EH (cell line): ENCODE measurements around the gene GREM1.
A peak's percentile ranks its signal among the peaks of the same experiment; 100 is the strongest.

Experiments
- DNase-seq: peaks from one replicate; pipeline ENCODE4 v3.0.0-alpha.2; 2015; ENCODE audit warnings: low read depth

GREM1 gene

GRCh38 chr15:32730677-32731654 is 13.2 kb downstream of the GREM1 start:
- peak; percentile 68 for DNase-seq

DNA sequence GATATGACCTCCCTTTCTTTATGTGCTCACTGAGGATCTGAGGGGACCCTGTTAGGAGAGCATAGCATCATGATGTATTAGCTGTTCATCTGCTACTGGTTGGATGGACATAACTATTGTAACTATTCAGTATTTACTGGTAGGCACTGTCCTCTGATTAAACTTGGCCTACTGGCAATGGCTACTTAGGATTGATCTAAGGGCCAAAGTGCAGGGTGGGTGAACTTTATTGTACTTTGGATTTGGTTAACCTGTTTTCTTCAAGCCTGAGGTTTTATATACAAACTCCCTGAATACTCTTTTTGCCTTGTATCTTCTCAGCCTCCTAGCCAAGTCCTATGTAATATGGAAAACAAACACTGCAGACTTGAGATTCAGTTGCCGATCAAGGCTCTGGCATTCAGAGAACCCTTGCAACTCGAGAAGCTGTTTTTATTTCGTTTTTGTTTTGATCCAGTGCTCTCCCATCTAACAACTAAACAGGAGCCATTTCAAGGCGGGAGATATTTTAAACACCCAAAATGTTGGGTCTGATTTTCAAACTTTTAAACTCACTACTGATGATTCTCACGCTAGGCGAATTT is 14.9 kb downstream of the GREM1 start:
- peak; percentile 35 for DNase-seq

DNA sequence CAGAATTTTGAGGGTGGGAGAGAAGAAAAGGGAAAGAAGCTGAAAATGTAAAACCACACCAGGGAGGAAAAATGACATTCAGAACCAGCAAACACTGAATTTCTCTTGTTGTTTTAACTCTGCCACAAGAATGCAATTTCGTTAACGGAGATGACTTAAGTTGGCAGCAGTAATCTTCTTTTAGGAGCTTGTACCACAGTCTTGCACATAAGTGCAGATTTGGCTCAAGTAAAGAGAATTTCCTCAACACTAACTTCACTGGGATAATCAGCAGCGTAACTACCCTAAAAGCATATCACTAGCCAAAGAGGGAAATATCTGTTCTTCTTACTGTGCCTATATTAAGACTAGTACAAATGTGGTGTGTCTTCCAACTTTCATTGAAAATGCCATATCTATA is 15.5 kb downstream of the GREM1 start:
- peak; percentile 70 for DNase-seq

DNA sequence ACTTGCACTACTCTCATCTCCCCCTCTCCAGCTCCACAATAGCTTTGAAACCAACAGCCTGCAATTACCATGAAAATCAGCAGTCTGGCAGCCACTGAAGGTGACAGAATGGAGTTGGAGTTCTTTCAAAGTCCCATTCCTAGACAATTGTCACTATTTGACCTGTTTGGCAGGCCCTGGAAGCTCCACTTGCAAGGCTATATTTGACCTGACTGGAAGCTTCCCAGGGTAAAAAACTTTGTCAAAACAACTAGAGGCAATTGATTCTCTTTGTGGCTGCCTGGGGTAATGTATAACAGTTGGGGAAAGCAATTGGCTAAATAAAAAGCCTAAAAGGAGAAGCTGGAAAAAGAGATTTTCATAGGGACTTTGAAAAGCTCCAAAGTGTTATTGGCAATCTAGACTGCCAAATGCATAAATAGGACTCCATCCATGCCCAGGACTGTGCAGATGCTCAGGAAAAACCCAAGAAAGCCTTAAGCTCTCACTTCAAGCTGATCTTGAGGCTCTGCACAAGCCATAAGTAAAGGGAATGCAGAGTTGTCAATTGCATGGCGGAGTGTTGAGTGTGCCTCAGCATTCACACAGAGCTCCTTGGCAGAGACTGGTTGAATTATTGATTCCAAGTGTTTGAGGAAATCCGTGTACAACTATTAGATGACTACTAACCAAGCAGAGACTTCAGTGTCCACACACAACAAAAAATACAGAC is 18.3 kb downstream of the GREM1 start:
- peak; percentile 55 for DNase-seq

- DNase-seq = peak; percentile 65
Observed at GRCh38 chr15:32736701-32737061, 18.9 kb downstream of the GREM1 start.

DNA sequence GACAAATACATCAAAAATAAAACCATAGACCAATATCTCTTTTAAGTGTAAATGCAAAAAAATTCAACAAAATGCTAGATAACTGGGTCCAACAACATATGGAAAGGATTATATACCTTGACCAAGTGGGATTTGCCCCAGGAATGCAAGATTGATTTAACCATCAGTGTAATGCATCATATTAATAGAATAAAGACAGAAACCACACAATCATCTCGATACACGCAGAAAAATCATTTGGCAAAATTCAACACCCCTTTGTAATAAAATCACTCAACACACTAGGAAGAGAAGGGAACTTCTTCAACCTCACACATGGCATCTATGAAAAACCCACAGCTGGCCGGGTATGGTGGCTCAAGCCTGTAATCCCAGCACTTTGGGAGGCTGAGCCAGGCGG is 19.5 kb downstream of the GREM1 start:
- DNase-seq = peak; percentile 68

- DNase-seq = peak; percentile 67
Observed at GRCh38 chr15:32738666-32739065, 20.9 kb downstream of the GREM1 start.

DNA sequence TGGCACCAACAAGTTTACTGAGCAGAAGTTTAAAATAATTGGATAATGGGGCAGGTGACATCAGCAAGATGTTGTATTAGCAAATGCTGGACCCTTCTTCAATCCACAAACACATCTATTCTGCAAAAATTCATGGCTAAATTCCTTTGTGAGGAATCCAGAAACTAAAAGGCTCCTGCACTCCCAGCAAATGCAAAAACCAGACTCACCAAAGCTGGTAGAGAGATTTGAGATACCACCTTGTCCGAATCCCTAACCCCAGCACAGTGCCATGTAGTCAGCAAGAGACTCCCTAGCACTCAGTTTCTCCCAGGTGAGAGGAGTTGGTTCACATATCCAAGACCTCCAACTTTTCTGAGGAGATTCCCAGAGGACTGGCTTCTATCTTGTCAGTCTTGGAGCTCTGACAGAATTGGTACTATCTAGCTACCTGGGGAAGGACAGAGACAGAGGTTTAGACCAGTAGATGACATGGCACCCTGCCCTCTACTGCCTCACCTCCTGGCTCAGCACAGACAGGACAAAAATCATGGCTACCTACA is 21.8 kb downstream of the GREM1 start:
- peak; percentile 67 for DNase-seq

GRCh38 chr15:32743411-32744140 is 25.8 kb downstream of the GREM1 start:
- DNase-seq = peak; percentile 71

DNA sequence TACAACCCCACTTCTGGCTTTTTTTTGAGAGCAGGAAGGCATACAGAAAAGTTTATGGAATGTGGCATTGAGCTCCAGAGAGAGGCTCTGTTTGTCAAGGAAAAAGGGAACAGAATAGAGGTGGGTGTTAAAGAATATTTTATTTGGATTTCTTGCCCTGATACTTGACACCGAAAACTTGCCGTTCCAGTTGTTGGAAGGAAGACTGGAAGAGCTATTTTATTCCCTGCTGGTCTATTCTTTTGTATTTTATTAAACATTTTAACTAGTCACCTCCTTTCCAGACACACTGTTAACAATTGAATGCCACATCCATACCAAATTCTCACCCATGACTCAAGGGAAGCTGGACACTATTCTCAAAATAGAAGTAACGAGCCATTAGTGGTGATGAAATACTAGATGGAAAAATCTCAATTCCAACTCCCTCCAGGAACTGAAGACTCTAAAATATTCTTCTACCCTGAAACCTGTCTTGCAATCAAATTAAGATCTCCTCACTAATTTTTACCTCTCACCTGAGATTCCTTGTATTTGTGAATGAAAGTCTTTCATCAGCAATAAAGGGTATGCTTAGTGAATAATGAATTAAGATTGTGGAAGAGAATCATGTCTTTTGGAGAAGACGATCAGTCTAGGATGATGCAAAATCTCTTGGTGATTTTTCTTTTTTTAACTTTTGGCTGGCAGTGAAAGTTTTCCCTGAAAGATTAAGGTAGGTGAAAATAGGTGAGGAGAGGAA is 28.5 kb downstream of the GREM1 start:
- DNase-seq = peak; percentile 70

DNA sequence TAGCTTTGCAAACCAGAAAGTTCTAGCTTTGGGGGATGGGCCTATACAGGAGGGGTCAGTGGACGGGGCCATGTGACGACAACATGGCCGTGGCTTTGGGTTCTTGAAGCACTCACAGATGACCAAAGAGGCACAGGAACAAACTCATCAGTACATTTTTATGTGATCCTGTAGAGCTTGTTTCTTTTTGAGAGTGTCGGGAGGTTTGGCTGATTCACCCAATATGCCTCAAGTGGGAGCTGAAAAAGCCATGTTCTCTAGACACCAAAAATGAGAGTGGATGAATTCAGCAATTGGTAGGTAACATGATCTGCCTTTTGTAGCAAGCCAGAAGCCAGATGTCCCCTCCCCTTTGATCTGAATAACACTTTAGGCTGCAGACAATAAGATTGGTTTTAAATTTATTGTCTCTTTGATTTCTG is 30.1 kb downstream of the GREM1 start:
- peak; percentile 79 for DNase-seq

- peak; percentile 29 for DNase-seq
Observed at GRCh38 chr15:32750979-32751378, 33.2 kb downstream of the GREM1 start.

DNA sequence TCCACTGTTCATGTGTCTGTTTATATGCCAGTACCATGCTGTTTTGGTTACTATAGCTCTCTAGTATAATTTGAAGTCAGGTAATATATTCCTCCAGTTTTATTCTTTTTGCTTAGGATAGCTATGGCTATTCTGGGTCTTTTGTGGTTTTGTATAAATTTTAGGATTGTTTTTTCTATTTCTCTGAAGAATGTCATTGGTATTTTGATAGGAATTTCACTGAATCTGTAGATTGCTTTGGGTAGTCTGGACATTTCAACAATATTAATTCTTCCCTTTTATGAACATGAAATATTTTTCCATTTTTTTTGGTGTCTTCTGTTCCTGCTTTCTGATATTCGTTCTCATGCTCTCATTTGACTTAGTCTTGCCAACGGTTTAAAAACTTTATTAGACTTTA is 39.6 kb downstream of the GREM1 start:
- peak; percentile 30 for DNase-seq

DNA sequence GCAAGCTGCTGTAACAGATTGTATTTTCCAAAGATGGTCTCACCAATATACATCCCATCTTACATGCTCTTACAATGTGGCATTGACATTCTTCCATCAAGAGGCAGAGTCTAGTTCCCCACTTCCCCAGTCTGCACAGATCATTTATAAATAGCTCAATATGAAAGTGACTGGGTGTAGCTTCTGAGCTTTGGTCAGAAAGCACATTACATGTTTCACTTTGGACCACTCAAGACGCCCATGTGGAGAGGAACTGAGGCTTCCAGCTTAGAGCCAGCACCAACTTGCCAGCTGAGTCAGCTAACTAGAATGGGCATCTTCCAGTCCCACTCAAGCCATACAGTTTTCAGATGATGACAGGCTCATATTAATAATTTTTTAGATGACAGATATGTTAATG is 45.5 kb downstream of the GREM1 start:
- no peak for DNase-seq

GRCh38 chr15:32765236-32765635 is 47.4 kb downstream of the GREM1 start:
- DNase-seq = no peak

GRCh38 chr15:32766101-32766500 is 48.3 kb downstream of the GREM1 start:
- peak; percentile 73 for DNase-seq

DNA sequence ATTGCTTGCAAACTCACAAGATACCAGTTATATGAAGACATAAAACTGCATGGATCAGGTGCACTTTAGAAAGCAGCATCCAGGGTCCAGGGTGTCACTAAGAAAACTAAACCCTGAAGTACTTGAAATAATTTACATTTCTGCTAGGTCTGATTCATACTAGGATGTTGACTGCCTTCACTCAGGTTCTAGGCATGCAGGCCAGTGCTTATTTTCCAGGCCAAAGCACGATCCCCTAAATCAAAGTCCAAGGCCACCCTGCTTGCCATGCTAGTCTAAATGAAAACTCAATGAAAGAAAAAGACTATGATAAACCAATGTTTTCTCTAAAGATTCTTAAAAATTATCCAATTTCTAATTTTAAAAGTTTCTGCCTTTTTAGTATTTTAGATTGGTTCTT is 49.4 kb downstream of the GREM1 start:
- DNase-seq = peak; percentile 52

DNA sequence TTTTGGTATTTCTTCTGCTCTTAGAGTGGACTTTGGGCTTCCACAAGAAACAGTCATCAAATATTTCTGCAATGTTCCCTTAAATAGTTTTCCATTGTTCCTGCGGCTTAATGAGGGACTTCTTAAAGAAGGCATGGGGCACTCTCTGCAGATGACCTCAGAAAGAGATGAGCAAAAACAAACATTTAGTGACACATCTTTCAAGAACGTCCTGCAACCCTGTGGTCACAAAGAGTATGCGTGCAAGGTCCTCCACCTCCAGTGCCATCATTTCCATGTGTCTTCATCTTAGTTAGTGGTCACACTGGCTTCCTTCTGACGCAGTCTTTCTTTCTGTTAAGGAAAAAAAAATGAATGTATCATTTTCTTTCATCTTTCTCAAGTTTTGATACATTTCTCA is 56.2 kb downstream of the GREM1 start:
- DNase-seq = peak; percentile 100

GRCh38 chr15:32775103-32775502 is 57.3 kb downstream of the GREM1 start:
- DNase-seq = no peak

- peak; percentile 70 for DNase-seq
Observed at GRCh38 chr15:32778391-32779176, 60.8 kb downstream of the GREM1 start.
